ENCODE data around the gene RNASE9.

Gene RNASE9

DNA sequence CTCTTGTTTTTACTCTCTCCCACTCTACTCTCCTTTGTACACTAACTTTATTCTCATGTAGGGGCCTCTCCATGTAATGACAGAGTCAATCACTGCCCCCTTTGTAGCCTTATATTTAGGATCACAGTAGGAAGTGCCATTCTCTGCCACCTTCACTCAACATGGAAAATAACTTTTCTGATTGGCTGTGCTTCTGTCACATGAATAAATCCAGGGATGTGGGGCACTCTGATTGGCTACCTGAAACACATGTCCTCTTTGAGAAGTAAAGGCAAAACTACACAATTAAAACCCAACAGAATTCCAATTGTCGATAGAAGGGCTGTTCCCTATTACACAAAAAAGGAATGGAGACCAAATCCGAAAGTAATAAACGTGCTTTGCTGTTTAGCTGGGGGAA lies at the start of gene RNASE9:
RNASE9 (minus strand) TSS at position 87 of the 400 bp plus-strand sequence.
- H3K27me3 ChIP-seq (ENCODE audit: insufficient read depth, low read length, poor library complexity), result peaks cover 7% of the 10 kb centered on the region
- H3K79me2 ChIP-seq (ENCODE audit: insufficient read depth, low read length), result no peaks in the 10 kb centered on the region
- no peak for ATAC-seq (ENCODE audit: insufficient read depth, low read depth)
- H3K9ac ChIP-seq (ENCODE audit: low read depth, low read length), result no peak within 1 kb of the TSS
- no peaks in the 10 kb centered on the region for H3K36me3 ChIP-seq (ENCODE audit: insufficient read depth, low read length)
- H3K4me1 ChIP-seq (ENCODE audit: insufficient read depth, low read length), result no peaks in the 10 kb centered on the region
- no peak within 1 kb of the TSS for H3K4me3 ChIP-seq (ENCODE audit: low read depth in 1 of 2, low read length in 2 of 2)
- no peaks in the 10 kb centered on the region for H4K20me1 ChIP-seq (ENCODE audit: insufficient read depth, low read length)
- no peak for TF ChIP-seq EZH2 (IDR thresholded peaks at IDR 0.05; ENCODE audit: borderline replicate concordance, low read depth, low read length, severe bottlenecking)
- TF ChIP-seq, protein P1, sequence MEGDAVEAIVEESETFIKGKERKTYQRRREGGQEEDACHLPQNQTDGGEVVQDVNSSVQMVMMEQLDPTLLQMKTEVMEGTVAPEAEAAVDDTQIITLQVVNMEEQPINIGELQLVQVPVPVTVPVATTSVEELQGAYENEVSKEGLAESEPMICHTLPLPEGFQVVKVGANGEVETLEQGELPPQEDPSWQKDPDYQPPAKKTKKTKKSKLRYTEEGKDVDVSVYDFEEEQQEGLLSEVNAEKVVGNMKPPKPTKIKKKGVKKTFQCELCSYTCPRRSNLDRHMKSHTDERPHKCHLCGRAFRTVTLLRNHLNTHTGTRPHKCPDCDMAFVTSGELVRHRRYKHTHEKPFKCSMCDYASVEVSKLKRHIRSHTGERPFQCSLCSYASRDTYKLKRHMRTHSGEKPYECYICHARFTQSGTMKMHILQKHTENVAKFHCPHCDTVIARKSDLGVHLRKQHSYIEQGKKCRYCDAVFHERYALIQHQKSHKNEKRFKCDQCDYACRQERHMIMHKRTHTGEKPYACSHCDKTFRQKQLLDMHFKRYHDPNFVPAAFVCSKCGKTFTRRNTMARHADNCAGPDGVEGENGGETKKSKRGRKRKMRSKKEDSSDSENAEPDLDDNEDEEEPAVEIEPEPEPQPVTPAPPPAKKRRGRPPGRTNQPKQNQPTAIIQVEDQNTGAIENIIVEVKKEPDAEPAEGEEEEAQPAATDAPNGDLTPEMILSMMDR (IDR thresholded peaks at IDR 0.05; ENCODE audit: borderline replicate concordance, extremely low read depth, low read length, poor library complexity, severe bottlenecking), result no peak
- H3K27ac ChIP-seq (ENCODE audit: low read length), result no peak within 1 kb of the TSS
- H3K4me2 ChIP-seq (ENCODE audit: insufficient read depth, low read length), result no peak within 1 kb of the TSS
- no peaks in the 10 kb centered on the region for H3K9me3 ChIP-seq (ENCODE audit: insufficient read depth, low read length, severe bottlenecking)
- no peak within 1 kb of the TSS for H2AFZ ChIP-seq (ENCODE audit: low read depth, low read length)
- no peak for DNase-seq

DNA sequence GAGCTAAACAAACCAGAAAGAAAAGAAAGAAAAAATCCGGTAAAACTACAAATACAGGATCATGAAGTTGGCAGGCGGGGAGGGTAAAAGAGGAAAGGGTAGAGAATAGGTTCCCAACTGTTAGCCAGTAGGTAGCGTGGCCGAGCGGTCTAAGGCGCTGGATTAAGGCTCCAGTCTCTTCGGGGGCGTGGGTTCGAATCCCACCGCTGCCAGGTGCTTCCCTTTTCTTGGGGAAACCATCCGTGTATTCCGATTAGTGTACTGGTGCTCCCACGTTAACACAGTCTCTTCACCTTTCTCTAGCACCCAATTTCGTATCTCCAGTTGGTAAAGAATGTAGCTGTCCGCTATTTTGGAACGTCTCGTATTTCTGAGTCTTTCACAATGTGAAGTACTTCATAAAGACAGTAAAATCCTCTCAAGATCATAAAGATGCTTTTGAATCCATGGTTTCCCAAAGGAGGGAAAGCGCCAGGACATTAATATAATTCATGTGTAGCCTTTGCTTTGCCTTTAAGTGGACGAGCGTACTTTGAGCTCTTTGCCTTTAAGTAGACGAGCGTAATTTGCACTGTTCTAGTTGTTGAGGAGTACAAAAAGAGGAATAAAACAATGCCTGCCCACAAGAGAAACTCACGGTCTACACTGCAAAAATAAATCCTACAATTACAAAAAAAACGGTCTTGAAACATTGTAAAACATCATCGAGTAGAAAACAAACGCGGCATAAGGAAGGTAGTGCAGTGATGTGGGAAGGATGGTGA lies 49.3 kb upstream of the RNASE9 start:
- Histone ChIP-seq H3K27me3 (ENCODE audit: insufficient read depth, low read length, poor library complexity) (peaks cover 11% of the 10 kb centered on the region), H3K9me3 (ENCODE audit: insufficient read depth, low read length, severe bottlenecking) (no peaks in the 10 kb centered on the region), H2AFZ (ENCODE audit: low read depth, low read length) (peak overlapping the region; percentile 80), H3K79me2 (ENCODE audit: insufficient read depth, low read length) (no peaks in the 10 kb centered on the region), H3K27ac (ENCODE audit: low read length) (no peak overlapping the region), H3K9ac (ENCODE audit: low read depth, low read length) (peak overlapping the region; percentile 53), H3K4me3 (ENCODE audit: low read depth in 1 of 2, low read length in 2 of 2) (peak overlapping the region; percentile 25 to 65; a peak in 3 of 4 replicates), H3K4me1 (ENCODE audit: insufficient read depth, low read length) (peaks cover 62% of the 10 kb centered on the region), H4K20me1 (ENCODE audit: insufficient read depth, low read length) (no peaks in the 10 kb centered on the region), H3K4me2 (ENCODE audit: insufficient read depth, low read length) (peak overlapping the region; percentile 88), H3K36me3 (ENCODE audit: insufficient read depth, low read length) (no peaks in the 10 kb centered on the region)
- peak; percentile 15; the same call in 2 of the 3 replicates for ATAC-seq (ENCODE audit: insufficient read depth, low read depth)
- TF ChIP-seq, protein P1 (IDR thresholded peaks at IDR 0.05; ENCODE audit: borderline replicate concordance, extremely low read depth, low read length, poor library complexity, severe bottlenecking), result no peak
- no peak for TF ChIP-seq EZH2 (IDR thresholded peaks at IDR 0.05; ENCODE audit: borderline replicate concordance, low read depth, low read length, severe bottlenecking)
- peak; percentile 76 for DNase-seq

DNA sequence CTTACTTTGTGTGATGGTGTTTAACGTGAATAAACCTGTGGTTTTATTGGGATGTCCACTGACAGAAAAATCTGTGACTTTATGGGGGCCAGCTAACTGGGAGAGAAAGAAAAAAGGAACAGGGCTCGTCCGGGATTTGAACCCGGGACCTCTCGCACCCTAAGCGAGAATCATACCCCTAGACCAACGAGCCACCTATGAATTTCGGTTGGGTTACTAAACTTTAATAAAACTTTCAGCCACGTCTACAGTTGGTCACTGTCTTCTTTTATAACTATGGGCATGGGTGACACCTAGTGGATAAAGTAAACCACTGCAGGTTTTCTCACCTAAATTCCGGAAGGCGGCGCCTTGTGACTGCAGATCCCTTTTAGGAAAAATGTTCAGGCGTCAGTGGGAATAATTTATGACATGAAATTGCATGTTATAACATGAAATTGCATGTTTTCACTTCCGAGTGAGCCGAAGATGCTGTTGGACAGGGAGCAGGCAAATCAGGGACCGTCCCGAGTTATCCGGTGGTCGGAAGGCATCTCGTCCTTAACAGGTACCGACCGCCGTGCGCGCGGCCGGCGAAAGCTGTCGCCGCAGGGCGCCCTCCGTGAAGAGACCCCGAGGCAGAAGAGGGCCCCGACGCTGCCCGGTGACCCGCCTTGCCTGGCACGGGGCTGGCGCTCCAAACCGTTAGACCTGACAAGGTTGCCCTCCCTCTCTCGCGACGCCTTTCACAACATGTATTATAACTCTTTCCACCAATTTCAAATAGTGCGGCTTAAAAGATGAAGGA lies 48.6 kb upstream of the RNASE9 start:
- no peaks in the 10 kb centered on the region for H3K79me2 ChIP-seq (ENCODE audit: insufficient read depth, low read length)
- TF ChIP-seq, protein P1 (IDR thresholded peaks at IDR 0.05; ENCODE audit: borderline replicate concordance, extremely low read depth, low read length, poor library complexity, severe bottlenecking), result peak; percentile 98
- TF ChIP-seq EZH2 (IDR thresholded peaks at IDR 0.05; ENCODE audit: borderline replicate concordance, low read depth, low read length, severe bottlenecking), result no peak
- H3K27me3 ChIP-seq (ENCODE audit: insufficient read depth, low read length, poor library complexity), result peaks cover 11% of the 10 kb centered on the region
- no peaks in the 10 kb centered on the region for H4K20me1 ChIP-seq (ENCODE audit: insufficient read depth, low read length)
- DNase-seq (peak; percentile 73), ATAC-seq (ENCODE audit: insufficient read depth, low read depth) (peak; percentile 15; the same call in 2 of the 3 replicates)
- no peaks in the 10 kb centered on the region for H3K9me3 ChIP-seq (ENCODE audit: insufficient read depth, low read length, severe bottlenecking)
- peaks cover 57% of the 10 kb centered on the region for H3K4me1 ChIP-seq (ENCODE audit: insufficient read depth, low read length)
- H3K4me2 ChIP-seq (ENCODE audit: insufficient read depth, low read length), result peak overlapping the region; percentile 88
- H2AFZ ChIP-seq (ENCODE audit: low read depth, low read length), result peak overlapping the region; percentile 80
- H3K4me3 ChIP-seq (ENCODE audit: low read depth in 1 of 2, low read length in 2 of 2), result peak overlapping the region; percentile 25 to 65; a peak in 3 of 4 replicates
- H3K9ac ChIP-seq (ENCODE audit: low read depth, low read length), result peak overlapping the region; percentile 53
- no peaks in the 10 kb centered on the region for H3K36me3 ChIP-seq (ENCODE audit: insufficient read depth, low read length)
- no peak overlapping the region for H3K27ac ChIP-seq (ENCODE audit: low read length)
